Gastroesophageal sphincter (tissue), 4 donors: ENCODE results near the gene PDXK. TPM values are rescaled to one million over a fixed set of nuclear protein-coding genes. Genes with fewer than 3 reads are reported as not detected.

ENCODE experiments used
- ATAC-seq: fragments of 150-250 bp; one replicate; pipeline ENCODE4 v1.9.1; 2016; ENCODE audit warnings: mild to moderate bottlenecking, moderate library complexity
- H3K27ac ChIP-seq, 4 donors: fragments of 200-600 bp; sonication (generic) in 3 of 4; 1 replicate in 3 of 4; 2 replicates in 1 of 4; pipeline ENCODE4 v1.5.1; 2016 to 2019
- H3K27me3 ChIP-seq: fragments of 200-600 bp; sonication (generic); one replicate; pipeline ENCODE4 v1.5.1; 2019
- H3K36me3 ChIP-seq, 2 donors: fragments of 200-600 bp; sonication (generic); one replicate each; pipeline ENCODE4 v1.5.1; 2019; ENCODE audit warnings: control low read depth in 1 of 2
- H3K4me1 ChIP-seq, 3 donors: fragments of 200-600 bp; sonication (generic); 1 replicate in 2 of 3; 2 replicates in 1 of 3; pipeline ENCODE4 v1.5.1; 2016 to 2019; ENCODE audit warnings: control low read depth in 2 of 3
- H3K4me3 ChIP-seq, 2 donors: fragments of 200-600 bp; sonication (generic); one replicate each; pipeline ENCODE4 v1.5.1; 2019; ENCODE audit warnings: mild to moderate bottlenecking in 1 of 2, moderate library complexity in 1 of 2
- H3K9me3 ChIP-seq, 3 donors: fragments of 200-600 bp; sonication (generic); one replicate each; pipeline ENCODE4 v1.5.1; 2017 to 2019; ENCODE audit warnings: control low read depth in 2 of 3
- EP300 ChIP-seq: sonication (generic); formaldehyde crosslinking; IDR thresholded peaks from one replicate; pipeline ENCODE4 v1.6.1; 2017; ENCODE audit warnings: antibody characterized with exemption, mild to moderate bottlenecking
- POLR2A ChIP-seq, 2 donors: fragments of 450-650 bp; IDR thresholded peaks; one replicate each; pipeline ENCODE4 v1.6.1; 2017; ENCODE audit warnings: antibody characterized with exemption in 2 of 2, mild to moderate bottlenecking in 2 of 2, moderate library complexity in 1 of 2
- POLR2AphosphoS5 ChIP-seq: sonication (generic); formaldehyde crosslinking; IDR thresholded peaks from one replicate; pipeline ENCODE4 v1.6.1; 2017; ENCODE audit warnings: antibody characterized with exemption
- WGBS, 2 donors: methylation state at CpG; one replicate each; pipeline ENCODE4 v1.1.5; 2018; ENCODE audit warnings: low coverage in 1 of 2; 5-methylcytosine and 5-hydroxymethylcytosine counted together
- total RNA-seq, 4 donors: library from RNA; depleted of rRNA; stranded (reverse); fragments of >200 nt; gene quantifications; one replicate each; pipeline ENCODE4 v1.1.0, GENCODE V29; 2016
- TF ChIP-seq, protein P1 (sequence below), 4 experiments: fragments of 200-600 bp in 2 of 4; fragments of 450-650 bp in 2 of 4; sonication (generic) in 1 of 4; IDR thresholded peaks; one replicate each; pipeline ENCODE4 v1.5.1; 2017 to 2019; ENCODE audit warnings: antibody characterized with exemption in 4 of 4, mild to moderate bottlenecking in 2 of 4, moderate library complexity in 2 of 4

Gene PDXK
- total RNA-seq, 4 donors from 2014 or later, result 24.4 to 42.2 (median 33.0) TPM

DNA sequence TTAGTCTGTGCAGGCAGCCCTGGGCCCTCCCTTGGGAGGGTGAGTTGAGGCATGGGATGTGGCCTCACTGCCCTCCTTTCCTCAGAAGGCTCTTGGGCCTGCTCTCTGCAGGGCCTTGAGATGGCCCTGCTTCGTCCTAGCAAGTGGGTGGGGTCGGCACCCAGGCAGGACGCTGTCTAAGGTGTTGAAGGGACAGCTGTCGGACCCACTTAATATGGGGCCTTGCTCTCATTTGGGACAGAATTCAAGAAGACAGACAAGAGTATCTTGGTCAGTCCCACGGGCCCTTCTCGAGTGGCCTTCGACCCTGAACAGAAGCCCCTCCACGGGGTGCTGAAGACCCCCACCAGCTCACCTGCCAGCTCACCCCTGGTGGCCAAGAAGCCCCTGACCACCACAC, 26.0 kb upstream of the PDXK start:
- WGBS, 2 donors, result 88 to 100% methylated on average over 1 to 7 of the region's 8 CpGs
- H3K36me3 ChIP-seq, result peaks cover 0 to 90% of the 10 kb centered on the region in 2 donors
- H3K27me3 ChIP-seq, result no peaks in the 10 kb centered on the region
- H3K4me1 ChIP-seq, result no peaks in the 10 kb centered on the region
- no peak overlapping the region for H3K4me3 ChIP-seq
- H3K9me3 ChIP-seq, result no peaks in the 10 kb centered on the region
- H3K27ac ChIP-seq, result no peak overlapping the region
- TF ChIP-seq POLR2AphosphoS5, result no peak
- no peak for TF ChIP-seq POLR2A (IDR thresholded peaks at IDR 0.05)
- TF ChIP-seq EP300, result no peak
- TF ChIP-seq, protein P1, sequence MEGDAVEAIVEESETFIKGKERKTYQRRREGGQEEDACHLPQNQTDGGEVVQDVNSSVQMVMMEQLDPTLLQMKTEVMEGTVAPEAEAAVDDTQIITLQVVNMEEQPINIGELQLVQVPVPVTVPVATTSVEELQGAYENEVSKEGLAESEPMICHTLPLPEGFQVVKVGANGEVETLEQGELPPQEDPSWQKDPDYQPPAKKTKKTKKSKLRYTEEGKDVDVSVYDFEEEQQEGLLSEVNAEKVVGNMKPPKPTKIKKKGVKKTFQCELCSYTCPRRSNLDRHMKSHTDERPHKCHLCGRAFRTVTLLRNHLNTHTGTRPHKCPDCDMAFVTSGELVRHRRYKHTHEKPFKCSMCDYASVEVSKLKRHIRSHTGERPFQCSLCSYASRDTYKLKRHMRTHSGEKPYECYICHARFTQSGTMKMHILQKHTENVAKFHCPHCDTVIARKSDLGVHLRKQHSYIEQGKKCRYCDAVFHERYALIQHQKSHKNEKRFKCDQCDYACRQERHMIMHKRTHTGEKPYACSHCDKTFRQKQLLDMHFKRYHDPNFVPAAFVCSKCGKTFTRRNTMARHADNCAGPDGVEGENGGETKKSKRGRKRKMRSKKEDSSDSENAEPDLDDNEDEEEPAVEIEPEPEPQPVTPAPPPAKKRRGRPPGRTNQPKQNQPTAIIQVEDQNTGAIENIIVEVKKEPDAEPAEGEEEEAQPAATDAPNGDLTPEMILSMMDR (IDR thresholded peaks at IDR 0.05), result no peak
- ATAC-seq, result peak; percentile 16

DNA sequence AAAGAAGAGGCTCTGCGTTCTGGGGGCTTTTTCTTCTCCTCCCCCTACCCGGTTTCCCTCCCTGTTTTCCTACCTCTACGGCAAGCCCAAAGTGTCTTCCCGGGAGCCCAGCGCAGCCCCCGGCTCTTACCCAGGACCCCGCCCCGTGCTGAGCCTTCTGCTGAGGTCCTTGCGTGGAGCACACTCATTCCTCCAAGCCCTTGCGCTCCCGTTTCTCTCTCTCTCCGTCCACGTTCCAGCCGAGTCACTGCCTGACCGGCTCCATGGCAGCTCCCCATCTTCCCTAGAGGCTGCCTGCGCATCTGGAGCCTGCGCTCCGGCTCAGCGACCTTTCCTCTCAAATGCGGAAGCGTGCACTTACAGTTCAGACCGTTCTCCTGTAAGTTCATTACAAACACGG, 24.9 kb upstream of the PDXK start:
- no peak overlapping the region for H3K27ac ChIP-seq
- peaks cover 0 to 79% of the 10 kb centered on the region in 2 donors for H3K36me3 ChIP-seq
- H3K9me3 ChIP-seq, result no peaks in the 10 kb centered on the region
- no peak for ATAC-seq
- TF ChIP-seq POLR2AphosphoS5 (no peak), POLR2A (IDR thresholded peaks at IDR 0.05) (no peak), EP300 (no peak)
- TF ChIP-seq, protein P1 (IDR thresholded peaks at IDR 0.05), result no peak
- no peaks in the 10 kb centered on the region for H3K4me1 ChIP-seq
- H3K27me3 ChIP-seq, result no peaks in the 10 kb centered on the region
- no peak overlapping the region for H3K4me3 ChIP-seq
- 76 to 96% methylated on average over 9 to 17 of the region's 23 CpGs for WGBS, 2 donors

DNA sequence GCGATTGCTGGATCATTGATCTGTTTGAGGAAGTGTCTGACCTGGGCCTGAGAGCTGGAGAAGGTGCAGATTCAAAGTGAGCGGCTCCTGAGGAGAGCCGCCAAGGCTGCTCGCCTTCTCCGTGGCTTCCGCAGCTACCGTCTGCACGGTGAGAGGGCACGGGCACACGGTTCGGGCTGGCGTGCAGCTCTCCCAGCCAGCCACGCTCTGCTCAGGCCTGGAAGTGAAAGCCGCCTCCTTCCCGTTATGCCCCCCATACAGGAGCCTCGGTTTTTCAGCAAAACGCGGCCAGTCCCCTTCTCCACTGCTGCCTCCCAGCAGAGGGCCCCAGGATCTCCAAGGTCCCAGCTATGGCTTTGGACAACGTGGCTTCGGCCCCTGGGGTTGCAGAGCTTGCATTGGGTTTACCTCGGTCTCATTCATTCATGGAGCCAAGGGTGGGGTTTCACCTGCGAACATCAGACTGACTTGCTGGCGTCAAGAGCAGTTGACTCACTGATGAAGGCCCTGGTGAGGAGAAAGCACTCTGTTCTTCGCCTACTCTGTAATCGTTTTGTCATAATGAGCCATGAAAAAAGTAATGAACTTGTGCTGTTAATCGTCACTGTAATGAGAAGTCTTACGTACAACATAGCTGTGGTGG, 24.4 kb upstream of the PDXK start:
- no peak for ATAC-seq
- peaks cover 0 to 74% of the 10 kb centered on the region in 2 donors for H3K36me3 ChIP-seq
- no peak overlapping the region for H3K27ac ChIP-seq
- TF ChIP-seq EP300 (no peak), POLR2A (IDR thresholded peaks at IDR 0.05) (no peak), POLR2AphosphoS5 (no peak)
- TF ChIP-seq, protein P1 (IDR thresholded peaks at IDR 0.05), result no peak
- 81 to 87% methylated on average over 5 to 8 of the region's 27 CpGs for WGBS, 2 donors
- no peaks in the 10 kb centered on the region for H3K27me3 ChIP-seq
- H3K9me3 ChIP-seq, result no peaks in the 10 kb centered on the region
- no peak overlapping the region for H3K4me3 ChIP-seq
- no peaks in the 10 kb centered on the region for H3K4me1 ChIP-seq

DNA sequence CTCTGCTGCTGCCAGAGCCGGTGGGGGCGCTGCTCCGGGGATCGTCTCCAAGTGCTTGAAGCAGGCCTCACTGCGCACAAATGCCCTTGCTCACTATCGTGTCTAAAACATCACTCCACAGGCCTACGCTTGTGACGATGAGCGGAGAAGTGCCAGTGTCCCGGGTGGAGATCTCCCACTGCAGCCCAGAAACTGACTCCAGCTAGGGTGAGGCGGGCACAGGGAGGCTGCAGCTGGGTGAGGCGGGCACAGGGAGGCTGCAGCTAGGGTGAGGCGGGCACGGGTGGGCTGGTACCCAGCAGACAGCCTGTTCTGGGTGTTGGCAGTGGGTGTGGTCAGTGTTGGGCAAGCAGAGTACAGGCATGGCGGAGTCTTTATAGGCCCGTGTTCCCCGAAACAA, 22.7 kb upstream of the PDXK start:
- Histone ChIP-seq H3K4me3 (no peak overlapping the region), H3K27ac (no peak overlapping the region), H3K27me3 (no peaks in the 10 kb centered on the region), H3K9me3 (no peaks in the 10 kb centered on the region), H3K4me1 (no peaks in the 10 kb centered on the region), H3K36me3 (peaks cover 0 to 57% of the 10 kb centered on the region in 2 donors)
- 100% methylated on average over 1 to 2 of the region's 17 CpGs for WGBS, 2 donors
- TF ChIP-seq POLR2AphosphoS5 (no peak), POLR2A (IDR thresholded peaks at IDR 0.05) (no peak), EP300 (no peak)
- TF ChIP-seq, protein P1 (IDR thresholded peaks at IDR 0.05), result no peak
- no peak for ATAC-seq
